Keratinocyte (primary cell): ENCODE measurements around the gene MRPL10.

Experiments
- CTCF ChIP-seq, 3 experiments: IDR thresholded peaks in 1 of 3; conservative IDR thresholded peaks in 1 of 3; optimal IDR thresholded peaks in 1 of 3; 2 replicates in 2 of 3; 3 replicates in 1 of 3; pipeline versions ENCODE3 to v1.5.1; 2011; ENCODE audit warnings: low read length in 3 of 3, mild to moderate bottlenecking in 3 of 3, moderate library complexity in 2 of 3, control low read depth in 1 of 3, inconsistent platforms in 1 of 3; ENCODE audit not compliant: insufficient read depth in 2 of 3; ENCODE audit errors: extremely low read depth in 1 of 3
- EZH2 ChIP-seq: IDR thresholded peaks from one replicate; pipeline ENCODE4 v1.6.1; 2012; ENCODE audit warnings: inconsistent platforms, mild to moderate bottlenecking, low read length, moderate library complexity

GRCh38 chr17:47806026-47806912 is 25.1 kb downstream of the MRPL10 start:
- TF ChIP-seq CTCF (optimal IDR thresholded peaks at IDR 0.05 in 1 of 3, IDR thresholded peaks at IDR 0.05 in 1 of 3, conservative IDR thresholded peaks at IDR 0.05 in 1 of 3; ENCODE audit: extremely low read depth in 1 of 3, insufficient read depth in 2 of 3, low read length in 3 of 3) (no peak), EZH2 (no peak)
